Measurements from ENCODE around the gene CAMK2G. TPM values are rescaled to one million over a fixed set of nuclear protein-coding genes. Genes with fewer than 3 reads are reported as not detected.
A peak's percentile ranks its signal among the peaks of the same experiment; 100 is the strongest.

Gene CAMK2G
- total and polyA plus RNA-seq, 7 donors: 14.4 to 221 (median 153) TPM

- Histone ChIP-seq H3K27ac (peak overlapping the region in 1 of 4 donors; percentile 11), H3K9me3 (no peaks in the 10 kb centered on the region)
- intact Hi-C loops (cut with DNase I): no loop called here
Observed at GRCh38 chr10:73917566-73918305, 43.4 kb upstream of the CAMK2G start.

GRCh38 chr10:73916761-73917470 lies 42.6 kb upstream of the CAMK2G start:
- 43 to 57% methylated on average over 5 of the region's 5 CpGs for WGBS, 2 donors
- H3K27ac ChIP-seq: peak overlapping the region in 2 of 4 donors; percentile 2 to 11
- H3K9me3 ChIP-seq: no peaks in the 10 kb centered on the region
- intact Hi-C loops (cut with DNase I): no loop called here
- DNase-seq: no peak
- TF ChIP-seq CTCF (IDR thresholded peaks at IDR 0.05): no peak
- no peak for TF ChIP-seq POLR2A (IDR thresholded peaks at IDR 0.05)
- no peak for TF ChIP-seq EP300 (IDR thresholded peaks at IDR 0.05)
- TF ChIP-seq POLR2AphosphoS5 (IDR thresholded peaks at IDR 0.05): no peak
- H3K4me3 ChIP-seq: no peak overlapping the region
- no peaks in the 10 kb centered on the region for H3K36me3 ChIP-seq
- H3K27me3 ChIP-seq: no peaks in the 10 kb centered on the region
- H3K4me1 ChIP-seq: peaks cover 0 to 9% (median 2%) of the 10 kb centered on the region in 4 donors

More at GRCh38 chr10:73917566-73918305, 43.4 kb upstream of the CAMK2G start:
- no peak for DNase-seq
- no peak overlapping the region for H3K4me3 ChIP-seq
- peaks cover 0 to 6% (median 0%) of the 10 kb centered on the region in 4 donors for H3K4me1 ChIP-seq
- H3K36me3 ChIP-seq: no peaks in the 10 kb centered on the region
- TF ChIP-seq EP300 (IDR thresholded peaks at IDR 0.05): no peak
- WGBS, 2 donors: 95% methylated on average over 3 of the region's 3 CpGs
- no peaks in the 10 kb centered on the region for H3K27me3 ChIP-seq

GRCh38 chr10:73915206-73915851 lies 41.0 kb upstream of the CAMK2G start:
- WGBS, 2 donors: 46 to 74% methylated on average over 8 of the region's 8 CpGs
- H3K27ac ChIP-seq: no peak overlapping the region
- intact Hi-C loops (cut with DNase I): no loop called here
- H3K4me3 ChIP-seq: no peak overlapping the region
- TF ChIP-seq EP300 (IDR thresholded peaks at IDR 0.05): no peak
- no peak for TF ChIP-seq POLR2A (IDR thresholded peaks at IDR 0.05)
- no peak for TF ChIP-seq POLR2AphosphoS5 (IDR thresholded peaks at IDR 0.05)
- no peak for TF ChIP-seq CTCF (IDR thresholded peaks at IDR 0.05)
- H3K9me3 ChIP-seq: no peaks in the 10 kb centered on the region
- H3K36me3 ChIP-seq: no peaks in the 10 kb centered on the region
- no peaks in the 10 kb centered on the region for H3K27me3 ChIP-seq
- H3K4me1 ChIP-seq: peaks cover 0 to 25% (median 15%) of the 10 kb centered on the region in 4 donors
- no peak for DNase-seq

GRCh38 chr10:73914036-73914435 lies 39.7 kb upstream of the CAMK2G start:
- no peaks in the 10 kb centered on the region for H3K36me3 ChIP-seq
- no peak overlapping the region for H3K4me3 ChIP-seq
- TF ChIP-seq POLR2AphosphoS5 (IDR thresholded peaks at IDR 0.05) (no peak), CTCF (IDR thresholded peaks at IDR 0.05) (no peak), EP300 (IDR thresholded peaks at IDR 0.05) (no peak), POLR2A (IDR thresholded peaks at IDR 0.05) (no peak)
- no peaks in the 10 kb centered on the region for H3K9me3 ChIP-seq
- WGBS, 2 donors: 77 to 89% methylated on average over 10 of the region's 10 CpGs
- DNase-seq: no peak
- H3K27me3 ChIP-seq: no peaks in the 10 kb centered on the region
- intact Hi-C loops (cut with DNase I): no loop called here
- no peak overlapping the region for H3K27ac ChIP-seq
- peaks cover 0 to 28% (median 22%) of the 10 kb centered on the region in 4 donors for H3K4me1 ChIP-seq

- whole genome bisulfite sequencing, 2 donors: 20% methylated on average over 14 of the region's 14 CpGs
- H3K27ac ChIP-seq: peak overlapping the region; percentile 52 to 81 (median 64)
- peaks cover 0 to 47% (median 38%) of the 10 kb centered on the region in 4 donors for H3K4me1 ChIP-seq
- no peaks in the 10 kb centered on the region for H3K36me3 ChIP-seq
- H3K4me3 ChIP-seq: peak overlapping the region; percentile 41 to 70 (median 64)
- no peaks in the 10 kb centered on the region for H3K27me3 ChIP-seq
- H3K9me3 ChIP-seq: no peaks in the 10 kb centered on the region
- no peak for TF ChIP-seq EP300 (IDR thresholded peaks at IDR 0.05)
- no peak for TF ChIP-seq CTCF (IDR thresholded peaks at IDR 0.05)
- TF ChIP-seq POLR2A (IDR thresholded peaks at IDR 0.05): no peak
- TF ChIP-seq POLR2AphosphoS5 (IDR thresholded peaks at IDR 0.05): no peak
- no peak for DNase-seq
- intact Hi-C loops (cut with DNase I): no loop called here
Observed at GRCh38 chr10:73911553-73912004, 37.2 kb upstream of the CAMK2G start.
